ENCODE results near the gene WDR27. TPM values are rescaled to one million over a fixed set of nuclear protein-coding genes. Genes with fewer than 3 reads are reported as not detected.

The WDR27 gene
- polyA plus RNA-seq, 1 donor from 2014 or later = 35.8 TPM

- Histone ChIP-seq H3K4me2 (ENCODE audit: low read length) (no peak overlapping the region), H2AFZ (ENCODE audit: low read depth, low read length) (no peak overlapping the region), H3K4me3 (ENCODE audit: low read length) (no peak overlapping the region), H4K20me1 (ENCODE audit: insufficient read depth) (no peaks in the 10 kb centered on the region), H3K27ac (ENCODE audit: low read length) (no peak overlapping the region), H3K27me3 (ENCODE audit: insufficient read depth, low read depth, low read length) (no peaks in the 10 kb centered on the region), H3F3A (ENCODE audit: insufficient read depth, low read length, poor library complexity, severe bottlenecking) (no peaks in the 10 kb centered on the region), H3K9ac (ENCODE audit: low read length) (no peak overlapping the region), H3K9me3 (ENCODE audit: low read length) (no peaks in the 10 kb centered on the region), H3K79me2 (replicated peaks; ENCODE audit: insufficient read depth, low read length) (no peaks in the 10 kb centered on the region), H3K9me2 (ENCODE audit: insufficient read depth, low read length) (no peaks in the 10 kb centered on the region), H3K36me3 (ENCODE audit: insufficient read depth, low read length) (no peaks in the 10 kb centered on the region)
- TF ChIP-seq TAF1 (IDR thresholded peaks at IDR 0.05; ENCODE audit: low read depth) (no peak), POLR2AphosphoS5 (IDR thresholded peaks at IDR 0.05) (no peak), RAD21 (conservative IDR thresholded peaks at IDR 0.05) (no peak), EP300 (conservative IDR thresholded peaks at IDR 0.05; ENCODE audit: poor library complexity, severe bottlenecking) (no peak), CTCF (IDR thresholded peaks at IDR 0.05; ENCODE audit: poor library complexity, severe bottlenecking) (no peak), EZH2 (IDR thresholded peaks at IDR 0.05; ENCODE audit: borderline replicate concordance, insufficient read depth, low read length, poor library complexity, severe bottlenecking) (no peak), MXI1 (conservative IDR thresholded peaks at IDR 0.05; ENCODE audit: poor library complexity, severe bottlenecking) (no peak), SMC3 (conservative IDR thresholded peaks at IDR 0.05; ENCODE audit: poor library complexity) (no peak), REST (IDR thresholded peaks at IDR 0.05; ENCODE audit: borderline replicate concordance) (no peak)
These were observed 249.5 kb downstream of the WDR27 start for GRCh38 chr6:169452117-169452868.

GRCh38 chr6:169451065-169451838 lies 250.6 kb downstream of the WDR27 start:
- Histone ChIP-seq H3K27me3 (ENCODE audit: insufficient read depth, low read depth, low read length) (no peaks in the 10 kb centered on the region), H3K36me3 (ENCODE audit: insufficient read depth, low read length) (no peaks in the 10 kb centered on the region), H3K4me2 (ENCODE audit: low read length) (no peak overlapping the region), H3F3A (ENCODE audit: insufficient read depth, low read length, poor library complexity, severe bottlenecking) (no peaks in the 10 kb centered on the region), H3K79me2 (replicated peaks; ENCODE audit: insufficient read depth, low read length) (no peaks in the 10 kb centered on the region), H2AFZ (ENCODE audit: low read depth, low read length) (no peak overlapping the region), H3K9me3 (ENCODE audit: low read length) (no peaks in the 10 kb centered on the region), H3K27ac (ENCODE audit: low read length) (no peak overlapping the region), H4K20me1 (ENCODE audit: insufficient read depth) (no peaks in the 10 kb centered on the region), H3K9ac (ENCODE audit: low read length) (no peak overlapping the region), H3K9me2 (ENCODE audit: insufficient read depth, low read length) (no peaks in the 10 kb centered on the region), H3K4me3 (ENCODE audit: low read length) (no peak overlapping the region)
- TF ChIP-seq SMC3 (conservative IDR thresholded peaks at IDR 0.05; ENCODE audit: poor library complexity) (no peak), EP300 (conservative IDR thresholded peaks at IDR 0.05; ENCODE audit: poor library complexity, severe bottlenecking) (no peak), RAD21 (conservative IDR thresholded peaks at IDR 0.05) (no peak), CTCF (IDR thresholded peaks at IDR 0.05; ENCODE audit: poor library complexity, severe bottlenecking) (no peak), MXI1 (conservative IDR thresholded peaks at IDR 0.05; ENCODE audit: poor library complexity, severe bottlenecking) (no peak), TAF1 (IDR thresholded peaks at IDR 0.05; ENCODE audit: low read depth) (no peak), POLR2AphosphoS5 (IDR thresholded peaks at IDR 0.05) (no peak)

Measured in neural cell (in vitro differentiated cells).